ENCODE data around the gene RAP1A. TPM values are rescaled to one million over a fixed set of nuclear protein-coding genes. Genes with fewer than 3 reads are reported as not detected.
A peak's percentile ranks its signal among the peaks of the same experiment; 100 is the strongest.
"Not testable (repeated sequence)": the region's sequence is repeated elsewhere in the genome, so short reads cannot be mapped to it uniquely, and the experiment has no call there.

The RAP1A gene
- total RNA-seq, 1 experiment from 2014 or later = 26.7 TPM

GRCh38 chr1:111679541-111679940 is 60.0 kb downstream of the RAP1A start:
- Histone ChIP-seq H3K9ac (ENCODE audit: extremely low read depth, insufficient read length, low read length) (no peak overlapping the region), H2BK5ac (ENCODE audit: insufficient read length, low read length) (no peak overlapping the region), H3K18ac (ENCODE audit: insufficient read length, low read depth, low read length) (no peak overlapping the region), H2BK15ac (ENCODE audit: low read depth, low read length) (no peak overlapping the region), H3K4ac (ENCODE audit: low read depth, low read length) (no peak overlapping the region), H3K79me1 (ENCODE audit: insufficient read depth, low read depth, low read length, poor library complexity, severe bottlenecking) (no peaks in the 10 kb centered on the region), H3K9me3 (ENCODE audit: control insufficient read depth, low read depth, low read length) (no peaks in the 10 kb centered on the region), H3K79me2 (ENCODE audit: insufficient read depth, low read length) (peaks cover 1% of the 10 kb centered on the region; the same call in 1 of the 2 replicates), H4K20me1 (ENCODE audit: control insufficient read depth, insufficient read depth, insufficient read length) (no peaks in the 10 kb centered on the region), H3T11ph (ENCODE audit: low read length) (no peak overlapping the region), H2BK120ac (ENCODE audit: low read depth, low read length, poor library complexity, severe bottlenecking) (no peak overlapping the region), H3K27me3 (ENCODE audit: insufficient read depth, low read length) (no peaks in the 10 kb centered on the region), H4K8ac (replicated peaks; ENCODE audit: insufficient read length, low read depth, low read length) (no peak overlapping the region), H3K23me2 (ENCODE audit: insufficient read length, low read depth, low read length, poor library complexity, severe bottlenecking) (no peaks in the 10 kb centered on the region), H4K91ac (ENCODE audit: insufficient read length, low read depth, low read length) (no peak overlapping the region), H3K56ac (ENCODE audit: insufficient read length, low read depth, low read length) (no peak overlapping the region), H2AFZ (ENCODE audit: low read length) (no peak overlapping the region), H2BK20ac (ENCODE audit: low read depth, low read length, poor library complexity, severe bottlenecking) (no peak overlapping the region), H4K5ac (ENCODE audit: insufficient read length, low read depth, low read length) (no peak overlapping the region), H3K4me1 (ENCODE audit: insufficient read depth, low read length) (no peaks in the 10 kb centered on the region), H3K4me2 (ENCODE audit: insufficient read depth, insufficient read length, low read length) (no peak overlapping the region), H3K27ac (ENCODE audit: insufficient read length, low read depth, low read length) (no peak overlapping the region), H3K14ac (ENCODE audit: insufficient read depth, low read length) (no peak overlapping the region), H3K23ac (ENCODE audit: insufficient read length, low read depth, low read length) (no peak overlapping the region), H2AK5ac (ENCODE audit: insufficient read length, low read length) (no peak overlapping the region), H2BK12ac (ENCODE audit: insufficient read length, low read depth, low read length) (no peak overlapping the region)
- no peak overlapping the region for H3K4me3 Mint-ChIP-seq
- peaks cover 4% of the 10 kb centered on the region for H3K27me3 Mint-ChIP-seq (ENCODE audit: low read depth)
- H3K4me1 Mint-ChIP-seq = no peaks in the 10 kb centered on the region
- no peak for DNase-seq
- no CpG with 5 or more reads among the region's 2 CpGs for WGBS (ENCODE audit: extremely low coverage, insufficient read length, low lambda C conversion rate)
- no peak for TF ChIP-seq CTCF (conservative IDR thresholded peaks at IDR 0.05)
- peaks cover 64 to 72% (median 71%) of the 10 kb centered on the region in 3 experiments for H3K36me3 Mint-ChIP-seq (ENCODE audit: insufficient read depth in 1 of 3, low read depth in 3 of 3)
- peaks cover 61 to 62% of the 10 kb centered on the region in 2 experiments for H3K9me3 Mint-ChIP-seq
- H3K27ac Mint-ChIP-seq = peak overlapping the region in 1 of 3 experiments; percentile 49; a peak in 1 of 7 replicates

- not testable (repeated sequence) for H2BK20ac ChIP-seq (ENCODE audit: low read depth, low read length, poor library complexity, severe bottlenecking); H3K23me2 ChIP-seq (ENCODE audit: insufficient read length, low read depth, low read length, poor library complexity, severe bottlenecking); H3K9ac ChIP-seq (ENCODE audit: extremely low read depth, insufficient read length, low read length); H3K4me3 Mint-ChIP-seq; H3K18ac ChIP-seq (ENCODE audit: insufficient read length, low read depth, low read length); H3K9me3 ChIP-seq (ENCODE audit: control insufficient read depth, low read depth, low read length); H3K4me1 Mint-ChIP-seq; H3K23ac ChIP-seq (ENCODE audit: insufficient read length, low read depth, low read length); H2BK5ac ChIP-seq (ENCODE audit: insufficient read length, low read length); H2AK5ac ChIP-seq (ENCODE audit: insufficient read length, low read length); H2BK15ac ChIP-seq (ENCODE audit: low read depth, low read length); H3K4me1 ChIP-seq (ENCODE audit: insufficient read depth, low read length); H3K4ac ChIP-seq (ENCODE audit: low read depth, low read length); H4K5ac ChIP-seq (ENCODE audit: insufficient read length, low read depth, low read length); H2BK120ac ChIP-seq (ENCODE audit: low read depth, low read length, poor library complexity, severe bottlenecking); H3K27ac Mint-ChIP-seq; H4K8ac ChIP-seq (replicated peaks; ENCODE audit: insufficient read length, low read depth, low read length); H4K20me1 ChIP-seq (ENCODE audit: control insufficient read depth, insufficient read depth, insufficient read length); H3K27me3 Mint-ChIP-seq (ENCODE audit: low read depth); H2AFZ ChIP-seq (ENCODE audit: low read length); H3K79me2 ChIP-seq (ENCODE audit: insufficient read depth, low read length); H3K56ac ChIP-seq (ENCODE audit: insufficient read length, low read depth, low read length); H2BK12ac ChIP-seq (ENCODE audit: insufficient read length, low read depth, low read length); H4K91ac ChIP-seq (ENCODE audit: insufficient read length, low read depth, low read length); DNase-seq; H3K27ac ChIP-seq (ENCODE audit: insufficient read length, low read depth, low read length); H3K4me2 ChIP-seq (ENCODE audit: insufficient read depth, insufficient read length, low read length); H3K27me3 ChIP-seq (ENCODE audit: insufficient read depth, low read length); H3K14ac ChIP-seq (ENCODE audit: insufficient read depth, low read length); H3T11ph ChIP-seq (ENCODE audit: low read length); H3K79me1 ChIP-seq (ENCODE audit: insufficient read depth, low read depth, low read length, poor library complexity, severe bottlenecking)
- Mint-ChIP-seq H3K36me3 (ENCODE audit: insufficient read depth in 1 of 3, low read depth in 3 of 3) (peaks cover 68 to 79% (median 68%) of the 10 kb centered on the region in 3 experiments), H3K9me3 (peaks cover 67% of the 10 kb centered on the region in 2 experiments)
- no CpG with 5 or more reads among the region's 9 CpGs for WGBS (ENCODE audit: extremely low coverage, insufficient read length, low lambda C conversion rate)
Observed at GRCh38 chr1:111680212-111680800, 60.7 kb downstream of the RAP1A start.
